ENCODE results near the gene STXBP4.

The STXBP4 gene

GRCh38 chr17:55134486-55135157 is 166.1 kb downstream of the STXBP4 start:
- no peak for DNase-seq

- no peak for DNase-seq
Observed at GRCh38 chr17:55140809-55141208, 172.2 kb downstream of the STXBP4 start.

DNA sequence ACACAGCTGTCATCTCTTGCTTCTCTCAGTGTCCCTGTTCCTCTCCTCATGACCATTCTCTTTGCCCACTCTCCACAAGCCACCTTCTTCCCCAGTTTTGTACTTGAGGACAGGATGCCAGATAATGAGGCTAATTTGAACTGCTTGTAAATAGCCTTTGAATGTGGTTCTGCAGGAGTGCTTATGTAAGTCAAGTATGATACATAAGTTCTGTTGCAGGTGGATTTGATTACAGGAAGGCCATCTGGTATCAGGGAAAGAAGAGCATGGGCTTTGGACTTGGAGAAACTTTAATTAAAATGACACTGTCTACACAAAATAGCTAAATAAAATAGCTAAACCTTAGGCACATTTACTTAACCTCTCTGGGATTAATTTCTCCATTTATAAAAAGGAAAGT is 176.0 kb downstream of the STXBP4 start:
- peak; percentile 2 for DNase-seq

GRCh38 chr17:55149485-55149884 is 180.9 kb downstream of the STXBP4 start:
- DNase-seq = peak; percentile 10

DNA sequence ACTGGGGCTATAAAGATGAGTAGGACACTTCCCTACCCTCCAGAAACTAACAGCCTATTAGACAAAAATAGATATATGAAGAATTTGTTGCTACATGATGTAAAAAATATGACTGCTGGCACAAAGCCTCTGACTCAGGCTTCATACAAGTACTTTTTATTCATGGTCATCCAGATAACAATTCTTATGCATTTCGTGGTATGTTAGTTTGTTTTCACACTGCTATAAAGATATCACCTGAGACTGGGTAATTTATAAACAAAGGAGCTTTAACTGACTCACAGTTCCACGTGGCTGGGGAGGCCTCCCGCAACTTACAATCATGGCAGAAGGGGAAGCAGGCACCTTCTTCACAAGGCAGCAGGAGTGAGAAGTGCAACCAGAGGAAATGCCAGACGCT is 183.7 kb downstream of the STXBP4 start:
- DNase-seq = no peak

GRCh38 chr17:55154101-55154500 is 185.5 kb downstream of the STXBP4 start:
- peak; percentile 33 for DNase-seq

DNA sequence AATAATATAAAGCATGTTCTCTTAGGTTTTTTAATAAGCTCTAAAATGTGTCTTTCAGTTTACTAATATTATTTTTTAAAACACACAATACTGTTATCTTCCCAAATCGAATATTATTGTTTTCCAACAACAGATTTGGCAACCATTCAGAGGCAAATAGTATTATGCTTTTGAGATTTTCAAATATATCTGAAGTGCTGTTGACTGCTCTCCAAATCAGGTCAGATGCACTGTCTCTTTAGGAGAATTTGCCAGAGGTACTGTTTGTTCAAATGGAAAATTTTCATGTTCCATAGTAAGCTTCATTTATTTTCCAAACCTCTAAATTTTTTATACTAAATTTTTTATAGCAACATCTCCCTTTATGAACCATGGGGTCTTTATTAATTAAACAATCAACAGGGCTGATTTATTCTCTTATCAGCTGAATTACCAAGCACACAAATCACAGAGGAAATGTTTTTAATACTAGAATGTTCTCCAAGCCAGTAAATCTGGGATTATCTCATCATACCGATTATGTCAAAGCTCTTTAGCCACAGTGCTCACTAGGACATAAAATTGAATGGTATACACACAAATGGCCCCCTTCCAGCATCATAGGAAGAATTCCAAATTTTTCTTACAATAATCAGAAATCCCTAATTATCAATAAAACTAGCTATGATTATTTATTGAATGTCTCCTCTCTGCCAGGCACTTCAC is 187.4 kb downstream of the STXBP4 start:
- no peak for DNase-seq

DNA sequence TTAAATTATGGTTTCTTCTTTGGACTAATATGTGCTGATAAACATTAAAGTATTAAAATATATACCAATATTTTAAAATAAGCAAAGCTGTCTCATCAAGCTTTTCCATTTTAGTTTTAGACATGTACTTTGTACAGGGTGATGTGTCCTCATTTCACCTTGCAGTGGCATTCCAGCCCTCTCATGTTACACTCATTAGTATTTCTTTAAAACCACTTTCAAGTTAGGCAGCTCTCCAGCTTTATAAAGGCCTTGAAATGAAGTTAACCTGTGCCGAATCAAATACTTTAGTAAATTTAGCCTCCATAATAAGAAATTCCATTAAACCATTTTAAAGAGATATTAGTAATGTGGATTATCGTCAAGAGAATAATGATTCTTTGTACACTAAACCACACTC is 188.6 kb downstream of the STXBP4 start:
- DNase-seq = no peak

- DNase-seq = no peak
Observed at GRCh38 chr17:55158439-55158838, 189.9 kb downstream of the STXBP4 start.

GRCh38 chr17:55159251-55159650 is 190.7 kb downstream of the STXBP4 start:
- no peak for DNase-seq

DNA sequence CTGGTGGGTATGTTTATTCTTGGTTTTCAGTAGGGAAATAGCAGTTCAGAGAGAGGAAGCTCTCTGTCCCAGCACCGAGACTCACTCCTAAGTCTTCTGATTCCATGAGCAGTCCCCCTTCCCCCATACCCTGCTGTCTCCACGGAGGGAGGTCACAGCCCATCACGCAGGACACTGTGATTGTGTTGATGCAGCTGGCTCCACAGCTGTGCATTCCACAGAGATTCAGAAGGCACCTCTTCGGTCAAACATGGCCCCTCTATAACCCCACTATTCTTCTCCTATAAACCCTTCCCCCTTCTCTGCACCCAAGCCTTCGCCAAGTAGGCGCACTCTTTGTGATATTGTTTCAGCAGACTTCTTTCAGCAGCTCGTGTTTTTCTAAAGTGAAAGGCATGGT is 191.9 kb downstream of the STXBP4 start:
- DNase-seq = no peak

DNA sequence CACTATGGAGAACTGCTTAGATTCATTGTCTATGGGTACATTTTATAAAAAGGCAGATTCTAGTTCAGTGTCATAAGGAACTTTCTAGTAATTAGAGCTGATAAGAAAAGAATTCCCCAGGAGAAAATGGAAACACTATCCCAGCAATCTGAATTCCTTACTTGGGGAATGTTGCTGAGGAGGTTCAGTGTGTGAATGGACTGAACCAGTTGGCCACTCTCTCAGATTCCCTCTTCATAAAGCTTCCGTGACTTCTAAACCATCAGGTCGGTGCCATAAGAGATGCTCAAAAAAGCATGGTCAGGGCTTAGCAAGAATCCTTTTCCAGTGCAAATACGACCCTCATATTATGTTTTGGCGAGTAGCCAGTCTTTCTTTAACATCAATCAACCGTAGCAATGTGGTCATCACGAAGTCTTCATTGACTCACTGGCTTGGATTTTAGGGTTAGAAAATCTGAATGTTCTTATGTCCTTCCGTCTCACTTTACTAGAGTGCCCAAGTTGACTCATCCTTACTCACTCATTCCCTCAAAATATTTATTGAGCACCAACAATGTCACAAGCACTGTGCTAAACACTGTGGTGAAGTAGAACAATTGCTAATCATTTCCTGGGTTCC is 193.5 kb downstream of the STXBP4 start:
- no peak for DNase-seq

GRCh38 chr17:55162556-55162946 is 194.0 kb downstream of the STXBP4 start:
- DNase-seq = no peak

DNA sequence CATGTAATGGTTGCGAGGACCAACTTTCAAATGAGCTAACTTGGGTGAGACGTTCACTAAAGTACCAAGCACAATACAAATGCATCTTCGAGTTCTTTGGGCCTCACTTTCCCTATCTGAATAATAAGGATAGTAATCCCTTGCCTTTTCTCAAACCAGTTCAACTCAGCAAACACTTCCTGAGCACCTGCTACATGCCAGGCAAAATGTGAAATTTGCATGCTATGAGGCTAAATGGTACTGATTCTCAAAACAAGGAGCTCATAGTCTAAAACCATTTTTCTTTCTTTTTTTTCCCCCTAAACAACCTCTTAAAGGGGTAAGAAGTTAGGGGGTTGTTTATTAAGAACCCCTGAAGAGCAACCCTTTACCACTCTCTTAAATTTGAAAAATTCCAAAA is 194.8 kb downstream of the STXBP4 start:
- no peak for DNase-seq

DNA sequence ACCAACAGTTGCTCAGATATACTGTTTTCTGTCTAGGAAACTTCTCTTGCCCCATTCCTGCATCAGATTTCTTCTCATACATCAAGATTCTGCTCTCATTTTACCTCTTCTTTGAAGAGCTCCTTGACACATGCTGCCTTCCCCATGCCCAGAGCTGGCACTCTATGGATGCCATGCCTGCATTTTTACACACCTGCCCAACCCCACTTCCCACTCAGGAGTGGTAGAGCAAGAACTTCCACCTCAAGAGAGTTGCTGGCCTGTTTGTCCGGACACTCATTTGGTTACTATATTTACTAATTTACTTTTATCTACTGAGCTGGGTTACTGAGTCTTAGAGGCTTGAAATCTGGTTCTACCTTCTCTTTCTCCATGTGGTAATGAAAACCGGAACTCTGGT is 197.9 kb downstream of the STXBP4 start:
- DNase-seq = no peak

DNA sequence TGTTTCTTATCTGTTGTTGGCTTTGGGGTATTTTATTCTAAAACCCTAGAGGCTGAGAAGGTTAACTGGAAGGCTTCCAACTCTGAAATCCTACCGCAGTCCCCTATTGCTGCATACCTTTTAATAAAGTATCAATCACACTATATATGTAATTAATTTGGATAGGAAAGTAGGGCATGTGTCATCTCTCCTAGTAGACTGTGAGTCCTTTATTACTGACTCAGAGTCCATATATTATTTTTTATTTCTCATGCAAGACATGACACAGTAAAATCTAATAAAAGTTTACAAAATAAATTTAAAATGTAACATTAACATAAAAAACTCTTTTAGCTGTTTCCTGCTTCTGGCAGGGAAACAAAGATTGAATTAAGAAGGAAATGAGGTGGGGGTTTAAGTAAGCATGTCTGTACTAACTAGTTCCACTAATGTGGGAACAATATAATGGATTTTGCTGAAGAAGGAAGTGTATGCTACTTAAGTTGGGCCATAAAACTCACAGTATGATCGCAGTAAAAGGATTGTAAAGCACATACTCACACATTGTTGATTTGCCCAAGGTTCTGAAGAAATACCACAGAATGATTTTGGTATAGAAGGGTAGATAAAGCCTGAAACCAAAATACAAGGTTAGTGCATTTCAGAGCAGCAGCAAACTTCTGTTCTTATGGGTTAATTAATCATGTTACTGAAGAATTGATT is 198.6 kb downstream of the STXBP4 start:
- DNase-seq = no peak

DNA sequence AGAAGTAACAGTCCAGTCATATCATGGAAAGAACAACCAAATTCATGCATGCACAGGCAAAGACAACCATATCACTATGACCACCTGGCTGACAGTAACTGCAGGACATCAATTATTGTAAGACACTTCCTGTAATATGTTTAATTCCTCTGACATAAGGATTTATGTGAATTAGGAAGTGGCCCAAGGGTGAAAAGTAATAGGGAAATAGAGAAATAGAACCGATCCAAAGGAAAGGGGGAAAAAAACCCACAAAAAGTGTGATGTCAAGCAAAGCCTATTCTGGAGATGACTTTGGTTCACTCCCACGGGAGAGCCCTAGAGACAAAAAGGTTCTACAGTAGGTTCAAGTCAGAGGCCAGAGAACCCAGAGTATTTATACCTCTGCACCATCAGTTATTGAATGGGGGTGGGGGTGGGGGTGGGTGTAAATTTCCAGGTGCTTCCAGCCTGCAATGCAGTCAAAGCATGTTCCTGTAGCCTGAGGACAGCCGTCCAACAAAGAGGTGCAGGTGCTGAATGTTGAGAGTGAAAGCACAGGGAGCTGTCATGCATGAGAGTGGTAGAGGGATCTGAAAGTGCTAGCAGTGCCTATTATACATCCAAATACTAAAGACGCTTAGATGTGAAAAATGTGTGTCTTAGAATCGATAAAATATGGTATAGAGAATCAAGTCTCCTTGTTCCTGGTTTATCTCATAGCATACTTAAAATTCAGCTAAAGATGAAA is 200.6 kb downstream of the STXBP4 start:
- peak; percentile 3 for DNase-seq

- no peak for DNase-seq
Observed at GRCh38 chr17:55171634-55172328, 203.2 kb downstream of the STXBP4 start.

GRCh38 chr17:55172612-55173011 is 204.0 kb downstream of the STXBP4 start:
- no peak for DNase-seq

DNA sequence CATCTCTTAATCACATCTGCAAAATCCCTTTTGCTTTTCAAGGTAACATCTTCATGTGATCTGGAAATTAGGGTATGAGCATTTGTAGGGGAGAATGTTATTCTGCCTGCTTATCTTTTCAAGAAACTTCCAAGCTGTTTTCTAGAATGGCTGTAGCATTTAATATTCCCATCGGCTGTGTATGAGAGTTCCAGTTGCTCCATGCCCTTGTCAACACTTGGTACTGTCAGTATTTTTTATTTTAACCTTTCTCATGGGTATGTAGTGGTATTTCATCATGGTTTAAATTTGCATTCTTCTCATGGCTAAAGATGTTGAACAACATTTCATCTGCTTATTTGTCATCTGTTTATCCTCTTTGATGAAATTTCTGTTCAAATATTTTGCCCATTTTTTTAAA is 205.6 kb downstream of the STXBP4 start:
- no peak for DNase-seq

DNA sequence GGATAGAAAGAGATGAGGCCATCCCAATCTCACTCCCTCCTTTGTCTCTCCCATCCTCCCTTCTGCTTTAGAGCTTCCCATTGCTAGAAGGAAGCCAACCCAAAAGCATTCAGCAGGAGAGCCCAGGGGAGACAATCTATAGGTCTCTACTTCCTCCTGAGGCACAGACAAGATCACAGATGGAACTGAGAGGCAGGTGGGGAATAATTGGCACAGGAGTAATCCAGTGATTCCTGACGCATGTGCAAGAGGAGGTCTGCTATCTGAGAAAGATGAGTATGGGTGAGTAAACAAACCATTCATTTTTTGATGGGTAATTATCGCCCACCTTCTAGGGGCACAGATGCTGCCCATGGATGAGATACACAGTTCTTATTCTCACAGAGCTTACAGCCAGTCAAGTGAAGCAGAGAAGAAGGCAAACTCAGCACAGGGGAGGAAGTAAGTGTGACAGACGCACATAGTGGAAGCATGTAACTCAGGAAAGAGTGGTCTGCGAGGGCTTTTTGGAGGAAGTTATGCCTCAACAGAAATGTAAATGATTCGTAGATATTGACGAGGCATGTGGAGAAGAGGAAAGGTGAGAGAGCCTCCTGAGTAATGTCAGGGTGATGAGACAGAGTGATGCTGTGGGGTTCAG is 207.3 kb downstream of the STXBP4 start:
- DNase-seq = no peak
